Daoy (cell line): ENCODE results near the gene F12. TPM values are rescaled to one million over a fixed set of nuclear protein-coding genes. Genes with fewer than 3 reads are reported as not detected.
A peak's percentile ranks its signal among the peaks of the same experiment; 100 is the strongest.

Source experiments
- DNase-seq: peaks from one replicate; pipeline ENCODE4 v3.0.0-alpha.2; 2015; ENCODE audit warnings: low read depth
- total RNA-seq: library from RNA; depleted of rRNA; stranded (reverse); fragments of >200 nt; shearing (Covaris generic); gene quantifications from 2 replicates; pipeline ENCODE4 v1.2.3, GENCODE V29; 2014

The F12 gene
- total RNA-seq, 1 experiment from 2014 or later: 9.6 TPM

GRCh38 chr5:177412603-177413233 lies 3.4 kb upstream of the F12 start:
- no peak for DNase-seq

GRCh38 chr5:177410575-177410974 lies 1.2 kb upstream of the F12 start:
- DNase-seq: no peak

DNA sequence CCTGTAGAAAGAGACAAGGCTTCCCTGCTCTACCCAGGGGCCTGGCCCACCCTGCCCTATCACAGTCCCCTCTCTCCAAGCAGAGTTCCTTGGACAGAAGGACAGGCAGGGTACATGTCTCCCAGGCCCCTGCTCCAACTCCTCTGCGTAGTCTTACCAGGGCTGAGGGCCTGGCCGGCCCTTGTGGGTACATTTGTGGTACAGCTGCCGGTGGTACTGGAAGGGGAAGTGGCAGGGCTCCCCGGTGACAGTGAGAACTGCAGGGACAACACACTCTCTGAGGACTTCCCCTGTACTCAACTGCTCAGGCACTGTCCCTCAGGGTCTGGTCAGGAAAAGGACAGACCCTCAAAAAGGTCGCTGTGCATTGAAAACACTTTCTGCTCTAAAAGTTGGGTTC lies 3.6 kb downstream of the F12 start:
- DNase-seq: no peak

DNA sequence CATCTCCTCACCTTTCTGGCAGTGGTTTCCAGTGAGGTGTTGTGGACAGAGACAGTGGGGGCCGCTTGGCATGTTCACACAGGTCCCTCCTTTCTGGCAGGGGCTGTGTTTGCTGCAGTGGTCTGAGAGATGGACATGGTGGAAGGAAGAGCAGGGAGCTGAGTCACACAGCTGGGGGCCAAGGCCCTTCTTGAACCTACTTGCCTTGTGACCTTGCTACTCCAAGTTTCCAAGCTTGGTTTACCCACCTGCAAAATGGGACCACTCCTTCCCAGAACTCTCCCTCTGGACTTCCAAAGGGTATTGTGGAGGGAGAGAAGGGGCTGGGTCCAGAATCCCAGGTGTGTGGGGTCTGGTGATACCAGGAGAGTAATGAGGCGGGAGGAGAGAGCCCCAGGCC lies 4.1 kb downstream of the F12 start:
- no peak for DNase-seq

- DNase-seq: no peak
These were observed 4.7 kb downstream of the F12 start for GRCh38 chr5:177404641-177405179.

DNA sequence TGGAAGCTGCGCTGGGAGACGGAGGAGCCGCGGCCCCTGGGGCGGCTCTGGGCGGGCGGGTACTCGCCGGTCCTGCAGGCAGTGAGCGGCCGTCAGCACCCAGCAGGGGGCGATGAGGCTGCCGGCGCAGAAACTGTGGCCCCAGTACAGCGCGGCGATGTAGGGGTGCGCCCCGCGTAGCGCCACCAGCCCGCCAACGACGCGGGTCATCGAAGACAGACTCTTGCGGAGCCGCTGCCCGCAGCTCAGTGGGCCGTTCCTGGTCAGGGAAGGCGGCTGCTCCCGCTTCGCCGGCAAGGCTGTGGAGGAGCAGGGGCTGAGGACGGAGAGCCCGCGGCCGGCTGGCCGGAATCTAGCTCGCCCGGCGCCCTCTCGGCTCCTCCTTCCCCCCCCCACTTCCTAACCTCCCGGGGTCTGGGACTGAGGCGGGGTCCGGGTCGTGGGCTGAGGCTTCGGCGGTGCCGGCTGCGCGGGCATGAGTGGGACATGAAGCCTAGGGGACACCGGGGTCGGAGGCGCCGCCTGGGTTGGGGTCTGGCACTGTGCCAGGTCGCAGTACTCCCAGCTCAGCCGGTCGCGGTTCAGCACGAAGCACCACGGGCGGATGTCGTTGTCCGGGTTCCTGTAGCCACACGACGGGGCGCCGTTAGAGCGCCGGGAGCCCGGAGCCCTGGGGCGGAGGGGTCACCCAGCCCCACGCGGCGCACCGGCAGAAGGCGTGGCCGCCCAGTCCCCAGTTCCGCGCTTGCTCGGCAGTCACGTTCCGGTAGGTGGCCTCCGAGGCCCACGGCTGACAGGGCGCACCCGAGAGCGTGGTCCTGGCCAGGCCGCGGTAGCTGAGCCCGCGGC lies 5.3 kb downstream of the F12 start:
- DNase-seq: peak; percentile 88

- DNase-seq: peak; percentile 62
These were observed 6.1 kb downstream of the F12 start for GRCh38 chr5:177403102-177403791.

- DNase-seq: peak; percentile 85
These were observed 6.9 kb downstream of the F12 start for GRCh38 chr5:177402271-177403043.

GRCh38 chr5:177399997-177400868 lies 9.1 kb downstream of the F12 start, which contains the start of gene PFN3:
TSS of gene PFN3 (minus strand) at chr5:177400661. CDS start at chr5:177400576, 85 bp downstream.
- no peak for DNase-seq

DNA sequence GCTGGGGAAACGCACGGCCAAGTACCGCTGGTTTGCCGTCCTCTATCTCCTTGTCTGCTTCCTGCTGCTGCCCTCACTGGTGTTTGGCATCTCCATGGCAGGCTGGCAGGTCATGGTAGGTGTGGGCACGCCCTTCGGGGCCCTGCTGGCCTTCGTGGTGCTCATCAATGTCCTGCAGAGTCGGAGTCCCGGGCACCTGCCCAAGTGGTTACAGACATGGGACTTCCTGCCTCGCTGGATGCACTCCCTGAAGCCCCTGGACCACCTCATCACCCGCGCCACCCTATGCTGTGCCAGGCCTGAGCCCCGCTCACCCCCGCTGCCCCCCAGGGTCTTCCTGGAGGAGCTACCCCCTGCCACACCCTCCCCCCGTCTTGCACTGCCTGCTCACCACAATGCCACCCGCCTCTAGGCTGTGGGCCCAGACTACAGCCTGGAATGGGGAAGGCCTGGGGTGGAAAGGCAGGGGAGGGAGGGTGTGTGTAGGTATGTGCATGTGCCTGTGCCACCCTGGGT lies 11.4 kb downstream of the F12 start:
- DNase-seq: no peak

DNA sequence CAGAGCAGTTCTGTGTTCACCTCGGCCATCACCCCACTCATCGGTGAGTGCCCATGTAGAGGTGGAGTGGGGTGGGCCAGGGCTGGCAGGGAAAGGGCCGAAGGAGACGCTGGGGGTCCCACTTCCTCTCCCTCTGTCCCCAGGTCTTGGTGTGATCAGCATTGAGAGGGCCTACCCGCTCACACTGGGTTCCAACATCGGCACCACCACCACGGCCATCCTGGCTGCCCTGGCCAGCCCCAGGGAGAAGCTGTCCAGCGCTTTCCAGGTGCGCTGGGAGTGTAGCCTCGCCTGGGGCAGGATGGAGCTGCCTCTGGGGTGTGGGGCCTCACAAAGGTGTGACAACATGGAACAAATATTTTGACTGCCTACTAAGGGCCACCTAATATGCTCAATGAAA lies 12.6 kb downstream of the F12 start:
- DNase-seq: no peak

DNA sequence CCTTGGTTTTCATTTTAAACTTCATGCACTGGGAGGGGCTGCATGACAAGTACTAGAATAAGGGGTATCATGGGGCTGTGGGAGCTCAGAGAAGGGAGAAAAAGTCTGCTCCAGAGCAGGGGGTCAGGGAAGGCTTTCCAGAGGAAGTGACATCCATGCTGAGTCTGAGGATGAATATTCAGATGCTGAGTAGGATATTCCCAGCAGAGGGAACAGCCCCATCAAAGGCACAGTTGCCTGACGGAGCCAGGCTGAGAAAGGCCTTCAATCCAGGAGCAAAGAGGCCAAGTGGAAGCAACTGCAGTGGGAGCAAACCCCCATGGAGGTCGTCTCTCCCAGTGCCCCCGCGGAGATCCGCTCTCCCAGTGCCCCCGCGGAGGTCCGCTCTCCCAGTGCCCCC lies 13.3 kb downstream of the F12 start:
- no peak for DNase-seq

GRCh38 chr5:177393990-177394389 lies 15.4 kb downstream of the F12 start:
- no peak for DNase-seq

DNA sequence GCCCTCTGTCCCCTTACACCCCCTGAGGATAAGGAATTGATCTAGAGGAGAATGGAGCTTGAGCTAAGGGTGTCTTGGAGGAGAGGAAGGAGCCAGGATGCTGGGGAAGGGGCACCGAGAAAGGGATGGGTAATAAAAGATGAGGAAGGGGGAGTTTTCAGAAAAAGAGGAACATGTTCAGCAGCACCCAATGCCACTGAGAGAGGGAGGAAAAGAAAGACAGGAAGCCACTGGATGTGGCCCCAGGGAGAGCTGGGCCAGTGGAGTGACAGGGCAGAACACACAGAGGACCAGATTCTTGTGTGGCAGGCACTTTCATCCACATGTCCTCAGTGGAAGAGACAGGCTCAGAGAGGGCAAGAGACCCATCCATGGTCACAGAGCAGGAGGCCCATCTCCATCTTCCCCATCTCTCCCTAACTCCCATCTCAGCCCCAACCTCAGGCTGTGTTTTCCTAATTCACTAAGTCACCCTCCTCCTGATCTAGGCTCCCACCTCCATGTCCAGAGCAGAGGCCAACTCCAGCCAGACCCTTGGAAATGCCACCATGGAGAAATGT lies 16.1 kb downstream of the F12 start:
- no peak for DNase-seq

DNA sequence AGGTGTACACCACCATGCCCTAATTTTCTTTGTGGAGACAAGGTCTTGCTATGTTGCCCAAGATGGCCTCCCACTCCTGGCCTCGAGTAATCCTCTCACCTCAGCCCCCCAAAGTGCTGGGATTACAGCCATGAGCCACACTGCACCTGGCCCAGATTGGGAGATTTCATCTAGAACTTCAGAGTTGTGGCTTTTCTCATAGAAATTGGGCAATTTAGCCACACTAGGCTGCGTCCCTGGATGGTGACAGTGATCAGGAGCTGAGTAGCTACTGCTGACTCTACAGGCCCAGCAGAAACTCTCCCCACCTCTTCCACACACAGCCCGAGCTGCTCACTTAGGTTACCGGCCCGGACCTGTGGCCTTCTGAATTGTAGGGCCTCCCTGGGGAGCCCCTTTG lies 16.6 kb downstream of the F12 start:
- no peak for DNase-seq

GRCh38 chr5:177390363-177391300 lies 18.7 kb downstream of the F12 start:
- peak; percentile 89 for DNase-seq

GRCh38 chr5:177389241-177390169 lies 19.9 kb downstream of the F12 start:
- peak; percentile 80 for DNase-seq
